Prostate gland (tissue), 2 donors: ENCODE data around the gene KCTD11. TPM values are rescaled to one million over a fixed set of nuclear protein-coding genes. Genes with fewer than 3 reads are reported as not detected.

Source experiments
- DNase-seq: peaks from one replicate; pipeline ENCODE4 v3.0.0-alpha.2; 2019; ENCODE audit warnings: low spot score
- H3K27ac ChIP-seq, 2 donors: fragments of 200-600 bp; sonication (generic); 2 replicates each; pipeline ENCODE4 v1.5.1; 2017 to 2019
- H3K27me3 ChIP-seq: fragments of 200-600 bp; sonication (generic); replicated peaks from 2 replicates; pipeline ENCODE4 v1.5.1; 2019; ENCODE audit not compliant: insufficient read depth
- H3K36me3 ChIP-seq, 2 donors: fragments of 200-600 bp; sonication (generic); 1 replicate in 1 of 2; 2 replicates in 1 of 2; pipeline versions ENCODE4 v1.5.1 to v1.8.1; 2017 to 2019
- H3K4me1 ChIP-seq: fragments of 200-600 bp; sonication (generic); replicated peaks from 2 replicates; pipeline ENCODE4 v1.5.1; 2019
- H3K4me3 ChIP-seq, 2 donors: fragments of 200-600 bp; sonication (generic); 2 replicates each; pipeline ENCODE4 v1.5.1; 2017 to 2019
- H3K9me3 ChIP-seq: fragments of 200-600 bp; sonication (generic); 2 replicates; pipeline ENCODE4 v1.5.1; 2017
- CTCF ChIP-seq, 4 experiments: fragments of 200-600 bp in 2 of 4; fragments of 450-650 bp in 2 of 4; sonication (generic) in 2 of 4; IDR thresholded peaks; 1 replicate in 3 of 4; 2 replicates in 1 of 4; pipeline ENCODE4 v1.5.1; 2016 to 2019; ENCODE audit warnings: antibody characterized with exemption in 4 of 4, mild to moderate bottlenecking in 2 of 4, moderate library complexity in 2 of 4
- POLR2A ChIP-seq: fragments of 450-650 bp; IDR thresholded peaks from one replicate; pipeline ENCODE4 v1.6.1; 2016; ENCODE audit warnings: antibody characterized with exemption, mild to moderate bottlenecking
- POLR2AphosphoS5 ChIP-seq: sonication (generic); formaldehyde crosslinking; IDR thresholded peaks from one replicate; pipeline ENCODE4 v1.6.1; 2017; ENCODE audit warnings: antibody characterized with exemption
- WGBS: methylation state at CpG from one replicate; pipeline ENCODE4 v1.1.5; 2018; 5-methylcytosine and 5-hydroxymethylcytosine counted together
- intact Hi-C: fragments of 100-400 bp; cut with DNase I; formaldehyde crosslinking; loops from one replicate; pipeline ENCODE4 v1.14.2; 2022
- total RNA-seq, 2 donors: library from RNA; depleted of rRNA; stranded (reverse); fragments of >200 nt; gene quantifications; one replicate each; pipeline ENCODE4 v1.1.0, GENCODE V29; 2016

The KCTD11 gene
- total RNA-seq, 2 donors from 2014 or later, result 8.9 to 15.2 TPM

GRCh38 chr17:7394452-7395191 lies 42.7 kb downstream of the KCTD11 start, which contains the start of gene PLSCR3:
PLSCR3 (minus strand) TSS chr17:7394525; CDS start chr17:7394110, 415 bp downstream.
- under 1% methylated on average over 59 of the region's 71 CpGs for WGBS
- peak within 1 kb of the TSS; percentile 48 to 62 for H3K4me3 ChIP-seq
- intact Hi-C loops, result loop anchor here (5.0 kb wide), 1 partner anchor 42 kb away; the partner anchor contains the start of gene KCTD11
- no peaks in the 10 kb centered on the region for H3K27me3 ChIP-seq
- H3K4me1 ChIP-seq, result no peaks in the 10 kb centered on the region
- no peaks in the 10 kb centered on the region for H3K9me3 ChIP-seq
- peaks cover 0 to 8% of the 10 kb centered on the region in 2 donors for H3K36me3 ChIP-seq
- peak within 1 kb of the TSS; percentile 74 to 87 for H3K27ac ChIP-seq
- peak; percentile 80 for DNase-seq
- TF ChIP-seq POLR2A, result peak; percentile 89
- TF ChIP-seq POLR2AphosphoS5, result peak; percentile 71
- TF ChIP-seq CTCF (IDR thresholded peaks at IDR 0.05), result peak; percentile 15 to 50 (median 38)

GRCh38 chr17:7396147-7396546 lies 44.2 kb downstream of the KCTD11 start:
- intact Hi-C loops, result no loop called here
- 92% methylated on average over 4 of the region's 4 CpGs for WGBS
- Histone ChIP-seq H3K27me3 (no peaks in the 10 kb centered on the region), H3K27ac (no peak overlapping the region), H3K4me3 (no peak overlapping the region), H3K4me1 (no peaks in the 10 kb centered on the region), H3K9me3 (no peaks in the 10 kb centered on the region), H3K36me3 (peaks cover 0 to 4% of the 10 kb centered on the region in 2 donors)
- DNase-seq, result no peak
- TF ChIP-seq CTCF (IDR thresholded peaks at IDR 0.05) (no peak), POLR2AphosphoS5 (no peak), POLR2A (no peak)

GRCh38 chr17:7398612-7399011 lies 46.6 kb downstream of the KCTD11 start:
- intact Hi-C loops, result no loop called here
- no peaks in the 10 kb centered on the region for H3K27me3 ChIP-seq

GRCh38 chr17:7403043-7403726 lies 51.2 kb downstream of the KCTD11 start:
- TF ChIP-seq POLR2A (no peak), POLR2AphosphoS5 (no peak), CTCF (IDR thresholded peaks at IDR 0.05) (no peak)
- H3K27ac ChIP-seq, result peak overlapping the region; percentile 83 to 86
- H3K9me3 ChIP-seq, result no peaks in the 10 kb centered on the region
- no peak for DNase-seq
- no peaks in the 10 kb centered on the region for H3K36me3 ChIP-seq
- intact Hi-C loops, result loop anchor here (5.0 kb wide), 1 partner anchor 74 kb away; the partner anchor contains the start of gene ZBTB4
- no peaks in the 10 kb centered on the region for H3K27me3 ChIP-seq
- H3K4me1 ChIP-seq, result no peaks in the 10 kb centered on the region
- 8% methylated on average over 16 of the region's 16 CpGs for WGBS
- H3K4me3 ChIP-seq, result peak overlapping the region; percentile 70 to 80

More at GRCh38 chr17:7398612-7399011, 46.6 kb downstream of the KCTD11 start:
- WGBS, result 82% methylated on average over 2 of the region's 2 CpGs
- H3K27ac ChIP-seq, result no peak overlapping the region
- no peak for TF ChIP-seq POLR2AphosphoS5
- H3K9me3 ChIP-seq, result no peaks in the 10 kb centered on the region
- no peak overlapping the region for H3K4me3 ChIP-seq
- H3K36me3 ChIP-seq, result no peaks in the 10 kb centered on the region
- DNase-seq, result no peak
- no peaks in the 10 kb centered on the region for H3K4me1 ChIP-seq

GRCh38 chr17:7403727-7403976 lies 51.7 kb downstream of the KCTD11 start:
- Histone ChIP-seq H3K27ac (peak overlapping the region; percentile 83 to 86), H3K4me1 (no peaks in the 10 kb centered on the region), H3K27me3 (no peaks in the 10 kb centered on the region), H3K9me3 (no peaks in the 10 kb centered on the region), H3K36me3 (no peaks in the 10 kb centered on the region), H3K4me3 (peak overlapping the region; percentile 70 to 80)
- DNase-seq, result no peak
- intact Hi-C loops, result loop anchor here (5.0 kb wide), 1 partner anchor 74 kb away; the partner anchor contains the start of gene ZBTB4
- no peak for TF ChIP-seq POLR2AphosphoS5
- no peak for TF ChIP-seq CTCF (IDR thresholded peaks at IDR 0.05)
- TF ChIP-seq POLR2A, result no peak
- 0% methylated on average over 13 of the region's 13 CpGs for WGBS
